Ishikawa (cell line): ENCODE measurements around the gene SAMD5.

ENCODE experiments used
- CEBPB ChIP-seq: IDR thresholded peaks from 2 replicates; pipeline ENCODE4 v1.6.1; 2012
- CREB1 ChIP-seq: IDR thresholded peaks from 2 replicates; pipeline ENCODE4 v1.6.1; 2012; ENCODE audit warnings: low read depth
- EGR1 ChIP-seq: IDR thresholded peaks from 2 replicates; pipeline ENCODE4 v1.6.1; 2012
- EP300 ChIP-seq: IDR thresholded peaks from 2 replicates; pipeline ENCODE4 v1.6.1; 2012; ENCODE audit warnings: borderline replicate concordance
- FOXM1 ChIP-seq: IDR thresholded peaks from 2 replicates; pipeline ENCODE4 v1.6.1; 2012; ENCODE audit warnings: low read depth, borderline replicate concordance
- NFIC ChIP-seq: IDR thresholded peaks from 2 replicates; pipeline ENCODE4 v1.6.1; 2012
- RAD21 ChIP-seq: IDR thresholded peaks from 2 replicates; pipeline ENCODE4 v1.6.1; 2012; ENCODE audit warnings: low read depth
- TAF1 ChIP-seq: IDR thresholded peaks from 2 replicates; pipeline ENCODE4 v1.6.1; 2012; ENCODE audit warnings: low read depth, mild to moderate bottlenecking
- TEAD4 ChIP-seq: IDR thresholded peaks from 2 replicates; pipeline ENCODE4 v1.6.1; 2012
- USF1 ChIP-seq: IDR thresholded peaks from 2 replicates; pipeline ENCODE4 v1.6.1; 2012
- YY1 ChIP-seq: IDR thresholded peaks from 2 replicates; pipeline ENCODE4 v1.6.1; 2012; ENCODE audit warnings: low read depth
- ZBTB7A ChIP-seq: IDR thresholded peaks from 2 replicates; pipeline ENCODE4 v1.6.1; 2012; ENCODE audit warnings: low read depth
- TF ChIP-seq, protein P1 (sequence below): IDR thresholded peaks from 2 replicates; pipeline ENCODE4 v1.6.1; 2012; ENCODE audit warnings: low read depth, mild to moderate bottlenecking
- TF ChIP-seq, protein P2 (sequence below): IDR thresholded peaks from 2 replicates; pipeline ENCODE4 v1.6.1; 2012

DNA sequence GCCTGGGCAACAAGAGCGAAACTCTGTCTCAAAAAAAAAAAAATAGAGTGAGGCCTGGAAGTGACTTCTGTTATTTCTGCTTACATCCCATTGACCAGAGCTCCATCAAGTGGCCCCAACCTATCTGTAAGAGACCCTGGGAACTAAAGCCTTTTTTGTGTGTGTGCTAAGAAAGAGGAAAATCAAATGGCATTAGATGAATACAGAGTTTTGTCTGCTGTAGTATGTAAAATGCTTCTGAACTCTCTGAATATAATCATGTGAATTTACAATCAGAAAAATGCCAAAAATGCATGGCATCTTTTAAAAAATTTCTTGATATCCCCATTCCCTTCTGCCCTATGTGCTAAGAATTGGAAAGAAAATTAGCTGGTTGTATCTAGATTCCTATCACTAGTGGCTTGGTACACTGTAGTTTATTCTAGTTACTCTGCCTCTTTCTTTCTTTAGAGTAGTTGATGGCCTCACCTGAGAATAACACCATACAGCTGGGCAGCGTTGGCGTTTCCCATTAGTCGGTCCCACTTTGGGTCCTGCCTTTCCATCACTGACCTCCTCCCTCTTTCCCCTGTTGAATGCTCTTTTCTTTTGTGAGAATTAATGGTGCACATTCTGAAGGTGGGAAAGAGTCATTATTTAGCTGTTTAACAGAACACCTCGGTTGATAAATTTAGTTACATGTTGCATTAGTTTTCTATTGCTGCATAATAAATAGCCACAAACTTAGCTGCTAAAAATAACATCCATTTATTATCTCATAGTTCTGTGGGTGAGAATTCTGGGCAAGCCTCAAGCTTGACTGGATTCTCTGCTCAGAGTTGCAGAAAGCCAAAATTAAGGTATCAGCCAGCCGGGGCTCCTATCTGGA is 38.2 kb downstream of the SAMD5 start:
- TF ChIP-seq USF1 (no peak), EP300 (no peak), RAD21 (no peak), NFIC (no peak), TAF1 (no peak), ZBTB7A (no peak), TEAD4 (no peak), YY1 (no peak), EGR1 (no peak), CEBPB (no peak), FOXM1 (no peak), CREB1 (no peak)
- TF ChIP-seq, protein P1, sequence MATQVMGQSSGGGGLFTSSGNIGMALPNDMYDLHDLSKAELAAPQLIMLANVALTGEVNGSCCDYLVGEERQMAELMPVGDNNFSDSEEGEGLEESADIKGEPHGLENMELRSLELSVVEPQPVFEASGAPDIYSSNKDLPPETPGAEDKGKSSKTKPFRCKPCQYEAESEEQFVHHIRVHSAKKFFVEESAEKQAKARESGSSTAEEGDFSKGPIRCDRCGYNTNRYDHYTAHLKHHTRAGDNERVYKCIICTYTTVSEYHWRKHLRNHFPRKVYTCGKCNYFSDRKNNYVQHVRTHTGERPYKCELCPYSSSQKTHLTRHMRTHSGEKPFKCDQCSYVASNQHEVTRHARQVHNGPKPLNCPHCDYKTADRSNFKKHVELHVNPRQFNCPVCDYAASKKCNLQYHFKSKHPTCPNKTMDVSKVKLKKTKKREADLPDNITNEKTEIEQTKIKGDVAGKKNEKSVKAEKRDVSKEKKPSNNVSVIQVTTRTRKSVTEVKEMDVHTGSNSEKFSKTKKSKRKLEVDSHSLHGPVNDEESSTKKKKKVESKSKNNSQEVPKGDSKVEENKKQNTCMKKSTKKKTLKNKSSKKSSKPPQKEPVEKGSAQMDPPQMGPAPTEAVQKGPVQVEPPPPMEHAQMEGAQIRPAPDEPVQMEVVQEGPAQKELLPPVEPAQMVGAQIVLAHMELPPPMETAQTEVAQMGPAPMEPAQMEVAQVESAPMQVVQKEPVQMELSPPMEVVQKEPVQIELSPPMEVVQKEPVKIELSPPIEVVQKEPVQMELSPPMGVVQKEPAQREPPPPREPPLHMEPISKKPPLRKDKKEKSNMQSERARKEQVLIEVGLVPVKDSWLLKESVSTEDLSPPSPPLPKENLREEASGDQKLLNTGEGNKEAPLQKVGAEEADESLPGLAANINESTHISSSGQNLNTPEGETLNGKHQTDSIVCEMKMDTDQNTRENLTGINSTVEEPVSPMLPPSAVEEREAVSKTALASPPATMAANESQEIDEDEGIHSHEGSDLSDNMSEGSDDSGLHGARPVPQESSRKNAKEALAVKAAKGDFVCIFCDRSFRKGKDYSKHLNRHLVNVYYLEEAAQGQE, result no peak
- TF ChIP-seq, protein P2, sequence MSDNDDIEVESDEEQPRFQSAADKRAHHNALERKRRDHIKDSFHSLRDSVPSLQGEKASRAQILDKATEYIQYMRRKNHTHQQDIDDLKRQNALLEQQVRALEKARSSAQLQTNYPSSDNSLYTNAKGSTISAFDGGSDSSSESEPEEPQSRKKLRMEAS, result no peak
